Activated CD8-positive, alpha-beta T cell treated with anti-CD3 and anti-CD28 coated beads for 36 hours (primary cell): Measurements from ENCODE around the gene TTC33. TPM values are rescaled to one million over a fixed set of nuclear protein-coding genes. Genes with fewer than 3 reads are reported as not detected.

Experiments
- ATAC-seq: fragments of 200-7000 bp; cut with Tn5 transposase; one replicate; pipeline ENCODE4 v1.10.0; 2021; ENCODE audit warnings: mild to moderate bottlenecking, moderate library complexity
- CTCF ChIA-PET: fragments of 350-600 bp; sonication (Branson Sonifier 250); formaldehyde crosslinking; loops from one replicate; lab custom pipeline; 2021; ENCODE audit warnings: antibody characterized with exemption; lab: Charles Lee
- POLR2A ChIA-PET: fragments of 350-600 bp; sonication (Branson Sonifier 250); formaldehyde crosslinking; loops from one replicate; lab custom pipeline; 2021; ENCODE audit warnings: antibody characterized with exemption; lab: Charles Lee
- DNase-seq: peaks from one replicate; pipeline ENCODE4 v3.0.0-alpha.2; 2020
- H3K27ac Mint-ChIP-seq: one replicate; pipeline ENCODE4 v1.8.0; 2021; ENCODE audit warnings: mild to moderate bottlenecking, mixed read lengths
- H3K27me3 Mint-ChIP-seq: one replicate; pipeline ENCODE4 v1.8.0; 2021; ENCODE audit warnings: mixed read lengths
- H3K36me3 Mint-ChIP-seq: one replicate; pipeline ENCODE4 v1.8.0; 2021; ENCODE audit warnings: low read depth, mixed read lengths
- H3K4me1 Mint-ChIP-seq: one replicate; pipeline ENCODE4 v1.8.0; 2021; ENCODE audit warnings: low read depth, mixed read lengths
- H3K4me3 Mint-ChIP-seq: one replicate; pipeline ENCODE4 v1.8.0; 2021; ENCODE audit warnings: mild to moderate bottlenecking, moderate library complexity, mixed read lengths
- H3K9me3 Mint-ChIP-seq: one replicate; pipeline ENCODE4 v1.8.0; 2021; ENCODE audit warnings: mixed read lengths
- CTCF ChIP-seq: fragments of 200-600 bp; IDR thresholded peaks from one replicate; pipeline ENCODE4 v1.8.0; 2022; ENCODE audit warnings: antibody characterized with exemption, mild to moderate bottlenecking
- intact Hi-C: fragments of 100-400 bp; cut with micrococcal nuclease; formaldehyde crosslinking; loops from one replicate; pipeline ENCODE4 v1.10.0; 2022
- total RNA-seq, 2 experiments: library from RNA; stranded (reverse); gene quantifications; one replicate each; pipeline ENCODE4 v1.2.3, GENCODE V29; 2021

Gene TTC33
- total RNA-seq, 2 experiments from 2014 or later, result 21.4 to 21.5 TPM

- Mint-ChIP-seq H3K27ac (no peak overlapping the region), H3K4me1 (no peaks in the 10 kb centered on the region), H3K36me3 (no peaks in the 10 kb centered on the region), H3K27me3 (no peaks in the 10 kb centered on the region), H3K9me3 (peaks cover 3% of the 10 kb centered on the region), H3K4me3 (no peak overlapping the region)
- ChIA-PET POLR2A (no interaction called here), CTCF (no interaction called here)
- ATAC-seq (no peak), DNase-seq (no peak)
- no peak for TF ChIP-seq CTCF
- intact Hi-C loops, result no loop called here
Observed at GRCh38 chr5:40540301-40540700, 215.5 kb downstream of the TTC33 start.

- POLR2A ChIA-PET, result no interaction called here
- Mint-ChIP-seq H3K27ac (no peak overlapping the region), H3K4me3 (no peak overlapping the region), H3K9me3 (peaks cover 2% of the 10 kb centered on the region), H3K27me3 (no peaks in the 10 kb centered on the region), H3K36me3 (no peaks in the 10 kb centered on the region), H3K4me1 (peaks cover 8% of the 10 kb centered on the region)
- CTCF ChIA-PET, result interaction anchor here (2.3 kb wide), 1 partner anchor 9 kb away, joined by 7 read pairs; no protein-coding TSS in a partner anchor
- DNase-seq (no peak), ATAC-seq (no peak)
- TF ChIP-seq CTCF, result no peak
- intact Hi-C loops, result no loop called here
Observed at GRCh38 chr5:40524677-40525076, 231.1 kb downstream of the TTC33 start.

GRCh38 chr5:40521925-40522324 lies 233.8 kb downstream of the TTC33 start:
- H3K36me3 Mint-ChIP-seq, result no peaks in the 10 kb centered on the region
- no peak for ATAC-seq
- DNase-seq, result no peak
- peaks cover 10% of the 10 kb centered on the region for H3K4me1 Mint-ChIP-seq
- no peak for TF ChIP-seq CTCF
- no peaks in the 10 kb centered on the region for H3K27me3 Mint-ChIP-seq
- peaks cover 2% of the 10 kb centered on the region for H3K9me3 Mint-ChIP-seq
- no peak overlapping the region for H3K4me3 Mint-ChIP-seq
- intact Hi-C loops, result no loop called here
- CTCF ChIA-PET, result no interaction called here
- no peak overlapping the region for H3K27ac Mint-ChIP-seq
- POLR2A ChIA-PET, result no interaction called here

GRCh38 chr5:40521108-40521785 lies 234.5 kb downstream of the TTC33 start:
- H3K4me1 Mint-ChIP-seq, result peaks cover 11% of the 10 kb centered on the region
- TF ChIP-seq CTCF, result no peak
- H3K27ac Mint-ChIP-seq, result no peak overlapping the region
- POLR2A ChIA-PET, result no interaction called here
- peaks cover 2% of the 10 kb centered on the region for H3K9me3 Mint-ChIP-seq
- no peak overlapping the region for H3K4me3 Mint-ChIP-seq
- no peaks in the 10 kb centered on the region for H3K27me3 Mint-ChIP-seq
- intact Hi-C loops, result no loop called here
- CTCF ChIA-PET, result interaction anchor here (1.0 kb wide), 1 partner anchor 9 kb away, joined by 3 read pairs; no protein-coding TSS in a partner anchor
- no peak for DNase-seq
- no peak for ATAC-seq
- no peaks in the 10 kb centered on the region for H3K36me3 Mint-ChIP-seq

GRCh38 chr5:40518485-40518917 lies 237.3 kb downstream of the TTC33 start:
- no peak for TF ChIP-seq CTCF
- intact Hi-C loops, result no loop called here
- Mint-ChIP-seq H3K4me3 (no peak overlapping the region), H3K27ac (no peak overlapping the region), H3K27me3 (no peaks in the 10 kb centered on the region), H3K36me3 (peaks cover 4% of the 10 kb centered on the region), H3K9me3 (peaks cover 1% of the 10 kb centered on the region), H3K4me1 (peaks cover 32% of the 10 kb centered on the region)
- DNase-seq (peak; percentile 35), ATAC-seq (peak; percentile 78)
- POLR2A ChIA-PET, result no interaction called here
- CTCF ChIA-PET, result interaction anchor here (0.9 kb wide), 1 partner anchor 9 kb away, joined by 3 read pairs; no protein-coding TSS in a partner anchor
